ENCODE measurements around the gene MYRF.

DNA sequence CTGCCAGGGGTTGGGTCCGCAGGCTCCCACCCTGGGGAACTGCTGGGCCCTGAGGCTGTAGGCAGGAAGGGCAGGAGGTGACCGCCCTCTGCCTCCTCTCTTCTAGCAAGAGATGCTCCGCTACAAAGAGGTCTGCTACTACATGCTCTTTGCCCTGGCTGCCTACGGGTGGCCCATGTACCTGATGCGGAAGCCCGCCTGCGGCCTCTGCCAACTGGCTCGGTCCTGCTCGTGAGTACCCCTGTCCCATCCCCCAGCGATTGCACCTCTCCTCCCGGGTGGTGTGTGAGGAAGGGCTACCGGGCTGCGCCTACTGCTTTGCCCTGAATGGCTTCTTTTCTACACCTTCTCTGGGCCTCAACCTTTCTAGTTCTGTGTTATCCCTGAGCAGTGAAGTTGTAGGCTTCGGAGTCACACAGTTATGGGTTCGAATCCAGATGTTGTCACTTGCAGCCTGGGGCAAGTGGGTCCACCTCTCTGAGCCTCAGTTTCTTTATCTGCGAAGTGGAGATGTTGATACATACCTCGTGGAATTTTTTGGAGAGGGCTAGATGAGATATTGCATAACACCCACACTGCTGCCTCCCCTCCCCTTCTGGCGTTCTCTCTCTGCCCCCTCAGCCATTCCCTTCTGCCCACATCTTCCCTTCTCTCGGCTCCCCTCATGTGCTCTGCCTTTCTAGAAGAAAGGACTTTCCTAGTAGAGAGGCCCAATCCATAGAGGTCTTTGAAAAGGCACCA is 21.1 kb upstream of the MYRF start:
- TF ChIP-seq, protein P1, sequence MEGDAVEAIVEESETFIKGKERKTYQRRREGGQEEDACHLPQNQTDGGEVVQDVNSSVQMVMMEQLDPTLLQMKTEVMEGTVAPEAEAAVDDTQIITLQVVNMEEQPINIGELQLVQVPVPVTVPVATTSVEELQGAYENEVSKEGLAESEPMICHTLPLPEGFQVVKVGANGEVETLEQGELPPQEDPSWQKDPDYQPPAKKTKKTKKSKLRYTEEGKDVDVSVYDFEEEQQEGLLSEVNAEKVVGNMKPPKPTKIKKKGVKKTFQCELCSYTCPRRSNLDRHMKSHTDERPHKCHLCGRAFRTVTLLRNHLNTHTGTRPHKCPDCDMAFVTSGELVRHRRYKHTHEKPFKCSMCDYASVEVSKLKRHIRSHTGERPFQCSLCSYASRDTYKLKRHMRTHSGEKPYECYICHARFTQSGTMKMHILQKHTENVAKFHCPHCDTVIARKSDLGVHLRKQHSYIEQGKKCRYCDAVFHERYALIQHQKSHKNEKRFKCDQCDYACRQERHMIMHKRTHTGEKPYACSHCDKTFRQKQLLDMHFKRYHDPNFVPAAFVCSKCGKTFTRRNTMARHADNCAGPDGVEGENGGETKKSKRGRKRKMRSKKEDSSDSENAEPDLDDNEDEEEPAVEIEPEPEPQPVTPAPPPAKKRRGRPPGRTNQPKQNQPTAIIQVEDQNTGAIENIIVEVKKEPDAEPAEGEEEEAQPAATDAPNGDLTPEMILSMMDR (conservative IDR thresholded peaks at IDR 0.05) = no peak
- no peak for TF ChIP-seq ZFX (IDR thresholded peaks at IDR 0.05)

All from C4-2B (cell line).